Fibroblast of lung (primary cell): ENCODE data around the gene ULK3.

Source experiments
- EZH2 ChIP-seq: IDR thresholded peaks from 2 replicates; pipeline ENCODE4 v1.5.1; 2012; ENCODE audit warnings: low read length, control low read depth, mild to moderate bottlenecking; ENCODE audit errors: missing control alignments
- TF ChIP-seq, protein P1 (sequence below), 2 donors: IDR thresholded peaks in 1 of 2; conservative IDR thresholded peaks in 1 of 2; 1 replicate in 1 of 2; 2 replicates in 1 of 2; pipeline ENCODE4 v1.5.1; 2011 to 2012; ENCODE audit warnings: low read length in 2 of 2, control low read depth in 1 of 2, inconsistent platforms in 1 of 2, low read depth in 1 of 2, mild to moderate bottlenecking in 1 of 2

GRCh38 chr15:74839526-74840395, 3.2 kb downstream of the ULK3 start:
- no peak for TF ChIP-seq EZH2
- TF ChIP-seq, protein P1, sequence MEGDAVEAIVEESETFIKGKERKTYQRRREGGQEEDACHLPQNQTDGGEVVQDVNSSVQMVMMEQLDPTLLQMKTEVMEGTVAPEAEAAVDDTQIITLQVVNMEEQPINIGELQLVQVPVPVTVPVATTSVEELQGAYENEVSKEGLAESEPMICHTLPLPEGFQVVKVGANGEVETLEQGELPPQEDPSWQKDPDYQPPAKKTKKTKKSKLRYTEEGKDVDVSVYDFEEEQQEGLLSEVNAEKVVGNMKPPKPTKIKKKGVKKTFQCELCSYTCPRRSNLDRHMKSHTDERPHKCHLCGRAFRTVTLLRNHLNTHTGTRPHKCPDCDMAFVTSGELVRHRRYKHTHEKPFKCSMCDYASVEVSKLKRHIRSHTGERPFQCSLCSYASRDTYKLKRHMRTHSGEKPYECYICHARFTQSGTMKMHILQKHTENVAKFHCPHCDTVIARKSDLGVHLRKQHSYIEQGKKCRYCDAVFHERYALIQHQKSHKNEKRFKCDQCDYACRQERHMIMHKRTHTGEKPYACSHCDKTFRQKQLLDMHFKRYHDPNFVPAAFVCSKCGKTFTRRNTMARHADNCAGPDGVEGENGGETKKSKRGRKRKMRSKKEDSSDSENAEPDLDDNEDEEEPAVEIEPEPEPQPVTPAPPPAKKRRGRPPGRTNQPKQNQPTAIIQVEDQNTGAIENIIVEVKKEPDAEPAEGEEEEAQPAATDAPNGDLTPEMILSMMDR (conservative IDR thresholded peaks at IDR 0.05 in 1 of 2, IDR thresholded peaks at IDR 0.05 in 1 of 2; ENCODE audit: low read depth in 1 of 2, low read length in 2 of 2): no peak
